Breast epithelium (tissue), 3 donors: Measurements from ENCODE around the gene XPO6.

ENCODE experiments used
- CTCF ChIP-seq, 3 donors: fragments of 450-650 bp; IDR thresholded peaks; one replicate each; pipeline ENCODE4 v1.5.1; 2016 to 2017; ENCODE audit warnings: antibody characterized with exemption in 3 of 3, mild to moderate bottlenecking in 3 of 3, moderate library complexity in 3 of 3
- POLR2A ChIP-seq: fragments of 450-650 bp; IDR thresholded peaks from one replicate; pipeline ENCODE4 v1.6.1; 2016; ENCODE audit warnings: antibody characterized with exemption, mild to moderate bottlenecking, moderate library complexity

GRCh38 chr16:28196387-28196987 lies 15.3 kb downstream of the XPO6 start:
- TF ChIP-seq POLR2A (no peak), CTCF (IDR thresholded peaks at IDR 0.05) (no peak)
